IMR-90 (cell line): ENCODE results near the gene COX6B2. TPM values are rescaled to one million over a fixed set of nuclear protein-coding genes. Genes with fewer than 3 reads are reported as not detected.

ENCODE experiments used
- ATAC-seq: fragments of 200-7000 bp; cut with Tn5 transposase; 2 replicates; pipeline ENCODE4 v1.9.1; 2020; ENCODE audit warnings: low read depth, mild to moderate bottlenecking, moderate library complexity
- BruUV-seq: library from RNA; stranded (reverse); fragments of 400-500 nt; replicated peaks from 2 replicates; lab custom pipeline; 2021; lab: Mats Ljungman, UMichigan
- CTCF ChIA-PET: fragments of 300-600 bp; formaldehyde crosslinking; extraction: SDS; loops from one replicate; lab custom pipeline; 2021; ENCODE audit warnings: antibody characterized with exemption; lab: Yijun Ruan, JAX
- POLR2A ChIA-PET: fragments of 300-600 bp; sonication (Branson Sonifier 250); formaldehyde crosslinking; loops from one replicate; lab custom pipeline; 2022; ENCODE audit warnings: antibody characterized with exemption; ENCODE audit not compliant: unreplicated experiment; lab: Charles Lee
- DNase-seq: peaks from one replicate; pipeline ENCODE4 v3.0.0; 2013
- H2AFZ ChIP-seq: replicated peaks from 2 replicates; pipeline ENCODE3; 2013; ENCODE audit warnings: low read length, mild to moderate bottlenecking; ENCODE audit not compliant: poor library complexity
- H2AK5ac ChIP-seq: 2 replicates; pipeline ENCODE4 v1.6.1; 2013; ENCODE audit warnings: low read depth, low read length, inconsistent platforms
- H2AK9ac ChIP-seq: replicated peaks from 2 replicates; pipeline ENCODE3; 2013; ENCODE audit warnings: mild to moderate bottlenecking, low read depth, low read length, moderate library complexity; ENCODE audit not compliant: poor library complexity
- H2BK120ac ChIP-seq: 2 replicates; pipeline ENCODE4 v1.6.1; 2013; ENCODE audit warnings: low read depth, low read length, inconsistent platforms
- H2BK15ac ChIP-seq: 3 replicates; pipeline ENCODE4 v1.6.1; 2013; ENCODE audit warnings: low read depth, low read length, inconsistent platforms
- H2BK20ac ChIP-seq: 2 replicates; pipeline ENCODE4 v1.6.1; 2013; ENCODE audit warnings: low read depth, mild to moderate bottlenecking, inconsistent platforms, low read length, moderate library complexity
- H2BK5ac ChIP-seq: 2 replicates; pipeline ENCODE4 v1.6.1; 2013; ENCODE audit warnings: mild to moderate bottlenecking, low read depth, low read length, inconsistent platforms; ENCODE audit not compliant: poor library complexity, severe bottlenecking
- H3K14ac ChIP-seq: replicated peaks from 2 replicates; pipeline ENCODE4 v1.6.1; 2013; ENCODE audit warnings: low read depth, low read length, inconsistent platforms
- H3K18ac ChIP-seq: 2 replicates; pipeline ENCODE4 v1.6.1; 2013; ENCODE audit warnings: low read depth, low read length, control low read depth
- H3K23ac ChIP-seq: 2 replicates; pipeline ENCODE4 v1.6.1; 2013; ENCODE audit warnings: low read depth, low read length, inconsistent platforms
- H3K27ac ChIP-seq: 2 replicates; pipeline ENCODE4 v1.5.1; 2013; ENCODE audit warnings: mild to moderate bottlenecking, control low read depth, low read length; ENCODE audit not compliant: insufficient read depth
- H3K27me3 ChIP-seq: 2 replicates; pipeline ENCODE4 v1.6.1; 2013; ENCODE audit warnings: low read length; ENCODE audit not compliant: control insufficient read depth, insufficient read depth
- H3K36me3 ChIP-seq: 2 replicates; pipeline ENCODE4 v1.6.1; 2013; ENCODE audit warnings: low read length, mixed read lengths; ENCODE audit not compliant: control insufficient read depth, insufficient read depth
- H3K4ac ChIP-seq: 2 replicates; pipeline ENCODE4 v1.6.1; 2013; ENCODE audit warnings: low read depth, low read length, inconsistent platforms
- H3K4me1 ChIP-seq: 2 replicates; pipeline ENCODE4 v1.6.1; 2013; ENCODE audit warnings: low read length, mixed read lengths; ENCODE audit not compliant: control insufficient read depth, insufficient read depth
- H3K4me2 ChIP-seq: 2 replicates; pipeline ENCODE4 v1.6.1; 2013; ENCODE audit warnings: low read depth, mild to moderate bottlenecking, control low read depth, low read length, moderate library complexity
- H3K4me3 ChIP-seq: 2 replicates; pipeline ENCODE4 v1.5.1; 2013; ENCODE audit warnings: low read depth, mild to moderate bottlenecking, control low read depth, low read length, moderate library complexity; ENCODE audit not compliant: insufficient read depth
- H3K56ac ChIP-seq: 2 replicates; pipeline ENCODE4 v1.6.1; 2013; ENCODE audit warnings: low read length, inconsistent platforms; ENCODE audit not compliant: insufficient read depth; ENCODE audit errors: extremely low read depth
- H3K79me1 ChIP-seq, 2 experiments: 2 replicates each; pipeline ENCODE4 v1.6.1; 2013; ENCODE audit warnings: low read length in 2 of 2, inconsistent platforms in 1 of 2, low read depth in 1 of 2
- H3K9ac ChIP-seq: 2 replicates; pipeline ENCODE4 v1.6.1; 2013; ENCODE audit warnings: low read depth, low read length, control low read depth
- H3K9me1 ChIP-seq: 2 replicates; pipeline ENCODE4 v1.6.1; 2013; ENCODE audit warnings: low read length, inconsistent platforms; ENCODE audit not compliant: insufficient read depth
- H3K9me3 ChIP-seq: 2 replicates; pipeline ENCODE4 v1.6.1; 2013; ENCODE audit warnings: low read length; ENCODE audit not compliant: control insufficient read depth, insufficient read depth
- H4K20me1 ChIP-seq: 2 replicates; pipeline ENCODE4 v1.6.1; 2013; ENCODE audit warnings: low read length, inconsistent platforms; ENCODE audit not compliant: insufficient read depth
- H4K5ac ChIP-seq: 2 replicates; pipeline ENCODE4 v1.6.1; 2013; ENCODE audit warnings: mild to moderate bottlenecking, low read depth, low read length, control low read depth
- H4K8ac ChIP-seq, 2 experiments: 2 replicates each; pipeline ENCODE4 v1.6.1; 2013; ENCODE audit warnings: low read depth in 2 of 2, low read length in 2 of 2, control low read depth in 1 of 2, inconsistent platforms in 1 of 2
- H4K91ac ChIP-seq: 2 replicates; pipeline ENCODE4 v1.6.1; 2013; ENCODE audit warnings: low read depth, low read length, inconsistent platforms; ENCODE audit not compliant: insufficient read depth
- NFE2L2 ChIP-seq: fragments of 150-350 bp; IDR thresholded peaks from 2 replicates; pipeline ENCODE4 v1.6.1; 2016; ENCODE audit warnings: low read depth, mild to moderate bottlenecking, low read length
- WGBS, 2 experiments: methylation state at CpG; one replicate each; pipeline versions ENCODE4 v1.1.5 to v1.1.7; 2013; ENCODE audit warnings: missing lambda C conversion rate in 2 of 2; ENCODE audit not compliant: insufficient read length in 1 of 2; ENCODE audit errors: extremely low coverage in 2 of 2; 5-methylcytosine and 5-hydroxymethylcytosine counted together
- dilution Hi-C: fragments of 300-500 bp; cut with HindIII; formaldehyde crosslinking; loops from one replicate; pipeline ENCODE4 v1.14.3; 2018; ENCODE audit warnings: low sequenced_read_pairs; ENCODE audit not compliant: unreplicated experiment
- in situ Hi-C: fragments of 300-500 bp; cut with MboI; formaldehyde crosslinking; loops from 3 replicates; pipeline ENCODE4 v1.14.3; 2019; ENCODE audit warnings: low sequenced_read_pairs, inconsistent platforms, mixed read lengths
- intact Hi-C: fragments of 100-400 bp; cut with micrococcal nuclease; formaldehyde crosslinking; loops from 2 replicates; pipeline ENCODE4 v1.10.0; 2022
- polyA plus RNA-seq, 3 experiments: library from polyadenylated mRNA; depleted of rRNA; stranded (reverse); fragments of >200 nt; gene quantifications; 2 replicates each; pipeline ENCODE4 v1.2.3, GENCODE V29; 2012; ENCODE audit warnings: low replicate concordance in 1 of 3
- total RNA-seq: library from RNA; depleted of rRNA; stranded (reverse); fragments of >200 nt; gene quantifications from 2 replicates; pipeline ENCODE4 v1.2.3, GENCODE V29; 2012

The COX6B2 gene
- total and polyA plus RNA-seq, 2 of the 4 experiments (the other 2 are of a cell fraction) = 0.19 TPM; not detected in 1

DNA sequence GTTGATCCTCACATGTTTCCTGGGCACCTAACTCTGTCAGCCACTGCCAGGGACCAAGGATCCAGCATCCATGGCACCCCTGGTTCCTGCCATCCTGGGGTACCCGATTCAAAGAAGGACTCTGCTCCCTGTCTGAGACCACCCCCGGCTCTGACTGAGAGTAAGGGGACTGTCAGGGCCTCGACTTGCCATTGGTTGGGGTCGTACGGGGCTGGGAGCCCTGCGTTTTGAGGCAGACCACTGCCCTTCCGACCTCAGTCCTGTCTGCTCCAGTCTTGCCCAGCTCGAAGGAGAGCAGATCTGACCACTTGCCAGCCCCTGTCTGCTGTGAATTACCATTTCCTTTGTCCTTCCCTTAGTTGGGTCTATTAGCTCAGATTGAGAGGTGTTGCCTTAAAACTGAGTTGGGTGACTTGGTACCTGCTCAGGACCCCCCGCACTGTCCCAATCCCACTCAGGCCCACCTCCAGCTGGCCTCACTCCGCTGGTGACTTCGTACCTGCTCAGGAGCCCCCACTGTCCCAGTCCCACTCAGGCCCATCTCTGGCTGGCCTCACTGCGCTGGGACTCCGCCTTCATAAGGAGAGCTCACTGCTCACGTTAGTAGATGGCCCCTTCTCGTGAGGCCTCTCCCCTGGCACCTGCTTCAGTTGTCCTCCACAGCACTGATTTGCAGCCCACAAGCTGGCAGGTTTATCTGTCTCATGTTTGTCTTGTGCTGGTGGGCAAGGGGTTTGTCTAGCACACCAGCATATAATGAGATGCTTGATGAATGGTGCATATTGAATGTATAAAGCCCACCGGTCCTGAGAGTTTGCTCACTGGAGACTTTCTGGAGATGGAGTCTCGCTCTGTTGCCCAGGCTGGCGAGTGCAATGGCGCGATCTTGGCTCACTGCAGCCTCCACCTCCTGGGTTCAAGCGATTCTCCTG lies 35.1 kb upstream of the COX6B2 start:
- Histone ChIP-seq H2AK5ac (peak overlapping the region; percentile 4; the same call in 1 of the 2 replicates), H4K5ac (no peak overlapping the region), H3K9me3 (no peaks in the 10 kb centered on the region), H3K18ac (no peak overlapping the region), H2BK5ac (no peak overlapping the region), H4K8ac (peak overlapping the region in 1 of 2 experiments; percentile 13; a peak in 1 of 4 replicates), H3K27me3 (no peaks in the 10 kb centered on the region), H3K4ac (no peak overlapping the region), H2AFZ (no peak overlapping the region), H2AK9ac (peak overlapping the region; percentile 63), H3K27ac (no peak overlapping the region), H2BK120ac (no peak overlapping the region), H3K79me1 (peaks cover 21 to 66% of the 10 kb centered on the region in 2 experiments), H4K91ac (no peak overlapping the region), H3K14ac (no peak overlapping the region), H2BK15ac (no peak overlapping the region), H3K4me1 (peaks cover 41% of the 10 kb centered on the region), H3K9ac (no peak overlapping the region; the same call in 1 of the 2 replicates), H3K56ac (no peak overlapping the region), H3K36me3 (peaks cover 48% of the 10 kb centered on the region), H3K9me1 (peaks cover 31% of the 10 kb centered on the region), H3K4me2 (no peak overlapping the region; the same call in 1 of the 2 replicates), H2BK20ac (no peak overlapping the region), H3K23ac (peak overlapping the region; percentile 18; the same call in 1 of the 2 replicates), H3K4me3 (no peak overlapping the region), H4K20me1 (peaks cover 75% of the 10 kb centered on the region)
- CTCF ChIA-PET = no interaction called here
- intact Hi-C loops (loop anchor here (5.0 kb wide), 2 partner anchors 87 to 107 kb away; partner anchors contain the start of genes BRSK1 and HSPBP1), in situ Hi-C loops (loop anchor here (10.0 kb wide), 1 partner anchor 95 kb away; no protein-coding TSS in a partner anchor), dilution Hi-C loops (no loop called here)
- WGBS, 2 experiments = 93% methylated on average over 9 of the region's 21 CpGs; no CpG with 5 or more reads in 1 of the 2 experiments
- DNase-seq (no peak), ATAC-seq (no peak)
- POLR2A ChIA-PET = interaction anchor here (1.3 kb wide), 1 partner anchor 17 kb away, joined by 3 read pairs; no protein-coding TSS in a partner anchor
- no peak for TF ChIP-seq NFE2L2
- no TSS peak for BruUV-seq
